Kidney (tissue), 14 donors: Measurements from ENCODE around the gene CDC27. TPM values are rescaled to one million over a fixed set of nuclear protein-coding genes. Genes with fewer than 3 reads are reported as not detected.
"Not testable (repeated sequence)": the region's sequence is repeated elsewhere in the genome, so short reads cannot be mapped to it uniquely, and the experiment has no call there.

ENCODE experiments used
- DNase-seq, 5 donors: peaks; one replicate each; pipeline ENCODE4 v3.0.0-alpha.2; 2013 to 2020
- FAIRE-seq: peaks from 2 replicates; lab custom pipeline; 2012; peaks lifted over from hg19 to GRCh38; lab: Jason Lieb, UNC
- H3K27ac ChIP-seq, 2 donors: one replicate each; pipeline ENCODE4 v1.7.0; 2013; ENCODE audit warnings: low read depth in 2 of 2, low read length in 2 of 2, inconsistent platforms in 1 of 2
- H3K27me3 ChIP-seq: one replicate; pipeline ENCODE4 v1.7.1; 2013; ENCODE audit warnings: low read length, inconsistent platforms; ENCODE audit not compliant: control insufficient read depth, insufficient read depth
- H3K36me3 ChIP-seq, 3 donors: one replicate each; pipeline versions ENCODE4 v1.7.0 to v1.7.1; 2013; ENCODE audit warnings: low read length in 3 of 3, control low read depth in 1 of 3, inconsistent platforms in 1 of 3; ENCODE audit not compliant: insufficient read depth in 3 of 3, control insufficient read depth in 2 of 3
- H3K4me1 ChIP-seq, 3 donors: one replicate each; pipeline versions ENCODE4 v1.7.0 to v1.7.1; 2013; ENCODE audit warnings: low read length in 3 of 3, inconsistent platforms in 1 of 3, low read depth in 1 of 3; ENCODE audit not compliant: control insufficient read depth in 2 of 3, insufficient read depth in 2 of 3
- H3K4me3 ChIP-seq, 3 donors: one replicate each; pipeline versions ENCODE4 v1.7.0 to v1.8.1; 2013; ENCODE audit warnings: low read length in 3 of 3, control low read depth in 1 of 3, inconsistent platforms in 1 of 3
- H3K9ac ChIP-seq, 3 donors: one replicate each; pipeline versions ENCODE4 v1.7.0 to v1.7.1; 2013; ENCODE audit warnings: low read length in 3 of 3, control low read depth in 1 of 3, inconsistent platforms in 1 of 3
- H3K9me3 ChIP-seq, 3 donors: one replicate each; pipeline versions ENCODE4 v1.7.0 to v1.7.1; 2013; ENCODE audit warnings: low read length in 3 of 3, control low read depth in 1 of 3, inconsistent platforms in 1 of 3; ENCODE audit not compliant: control insufficient read depth in 2 of 3, insufficient read depth in 1 of 3
- CTCF ChIP-seq: IDR thresholded peaks from 3 replicates; pipeline ENCODE4 v1.5.1; 2012; ENCODE audit warnings: mild to moderate bottlenecking, moderate library complexity, borderline replicate concordance; ENCODE audit not compliant: insufficient read depth; ENCODE audit errors: extremely low read depth
- intact Hi-C: fragments of 100-400 bp; cut with DNase I; formaldehyde crosslinking; loops from one replicate; pipeline ENCODE4 v1.11.1; 2022
- polyA plus RNA-seq: library from polyadenylated mRNA; stranded (reverse); fragments of 350-450 nt; fragmentation: Illumina TruSeq; extraction: RNeasy Lipid Tissue Mini Kit (QIAGEN cat#74804); gene quantifications from one replicate; pipeline ENCODE4 v1.2.3, GENCODE V29; 2014; ENCODE audit warnings: low read depth, low replicate concordance; ENCODE audit not compliant: insufficient read depth
- total RNA-seq: library from RNA; stranded (reverse); fragmentation: NEBNext Ultra II Directional; extraction: Animal tissue kit (Norgen Biotek cat#: 25700); gene quantifications from one replicate; pipeline ENCODE4 v1.2.1, GENCODE V29; 2021
- donor health status: control.
- donor health status: control.
- donor health status: control.
- donor health status: control.
- donor health status: control.
- donor health status: DM: yes; HTN: yes; CAD: no.
- donor health status: Normal renal cell carcinoma (clear cell type).

The CDC27 gene
- total and polyA plus RNA-seq, 2 donors from 2014 or later = 18.2 to 78.2 TPM

DNA sequence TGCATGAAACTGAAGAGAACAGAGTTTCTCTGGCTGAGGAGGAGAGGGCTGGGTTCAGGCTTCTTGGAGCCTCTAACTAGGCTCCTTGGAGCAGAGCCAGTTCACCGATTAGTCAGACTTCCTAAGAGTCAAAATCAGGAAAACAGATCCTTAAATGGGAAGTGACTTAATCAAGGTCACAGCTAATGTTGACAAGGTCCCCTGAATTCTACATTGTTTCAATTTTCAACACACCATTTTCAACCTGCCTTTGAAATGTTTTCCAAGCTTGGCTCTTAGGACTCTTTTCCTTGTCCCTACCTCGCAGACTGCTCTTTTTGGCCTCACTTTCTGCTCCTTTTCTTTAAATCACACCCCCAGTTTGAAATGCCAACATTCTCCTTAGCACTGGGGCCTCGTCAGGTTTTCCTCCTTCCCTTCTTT, 36.4 kb upstream of the CDC27 start:
- Histone ChIP-seq H3K27me3 (no peaks in the 10 kb centered on the region), H3K9ac (peak overlapping the region in 1 of 3 donors; percentile 27), H3K9me3 (no peaks in the 10 kb centered on the region), H3K36me3 (no peaks in the 10 kb centered on the region), H3K4me3 (no peak overlapping the region), H3K4me1 (peaks cover 3 to 31% (median 22%) of the 10 kb centered on the region in 3 donors), H3K27ac (peak overlapping the region; percentile 72 to 87)
- peak in 2 of 5 donors; percentile 26 to 78 for DNase-seq
- intact Hi-C loops = no loop called here
- no peak for TF ChIP-seq CTCF
- FAIRE-seq = no peak

GRCh38 chr17:47224966-47225365, 35.9 kb upstream of the CDC27 start:
- FAIRE-seq (no peak), DNase-seq (peak in 1 of 5 donors; percentile 40)
- peak overlapping the region in 1 of 3 donors; percentile 10 for H3K9ac ChIP-seq
- no peaks in the 10 kb centered on the region for H3K36me3 ChIP-seq
- peaks cover under 1 to 27% (median 17%) of the 10 kb centered on the region in 3 donors for H3K4me1 ChIP-seq
- no peak for TF ChIP-seq CTCF
- no peak overlapping the region for H3K4me3 ChIP-seq
- H3K9me3 ChIP-seq = no peaks in the 10 kb centered on the region
- H3K27ac ChIP-seq = peak overlapping the region; percentile 72 to 87
- no peaks in the 10 kb centered on the region for H3K27me3 ChIP-seq
- intact Hi-C loops = no loop called here

GRCh38 chr17:47224077-47224476, 35.0 kb upstream of the CDC27 start:
- H3K27me3 ChIP-seq, H3K36me3 ChIP-seq, FAIRE-seq, H3K9ac ChIP-seq, H3K4me3 ChIP-seq, H3K9me3 ChIP-seq, DNase-seq, intact Hi-C loops: not testable (repeated sequence)
- H3K4me1 ChIP-seq = peaks cover 0 to 23% (median 16%) of the 10 kb centered on the region in 3 donors
- peak overlapping the region in 1 of 2 donors; percentile 87 for H3K27ac ChIP-seq

- Histone ChIP-seq H3K9ac (no peak overlapping the region), H3K4me3 (no peak overlapping the region), H3K36me3 (no peaks in the 10 kb centered on the region), H3K4me1 (peaks cover 0 to 23% (median 16%) of the 10 kb centered on the region in 3 donors), H3K27ac (peak overlapping the region in 1 of 2 donors; percentile 57), H3K27me3 (no peaks in the 10 kb centered on the region), H3K9me3 (no peaks in the 10 kb centered on the region)
- intact Hi-C loops = no loop called here
- FAIRE-seq = no peak
- no peak for TF ChIP-seq CTCF
- DNase-seq = no peak
Observed at GRCh38 chr17:47223460-47223859, 34.4 kb upstream of the CDC27 start.
